Gastrocnemius medialis (tissue), 4 donors: ENCODE results near the gene RFFL.
A peak's percentile ranks its signal among the peaks of the same experiment; 100 is the strongest.

Source experiments
- POLR2A ChIP-seq, 2 donors: fragments of 450-650 bp; IDR thresholded peaks; one replicate each; pipeline ENCODE4 v1.6.1; 2017; ENCODE audit warnings: antibody characterized with exemption in 2 of 2, mild to moderate bottlenecking in 2 of 2, moderate library complexity in 2 of 2
- TF ChIP-seq, protein P1 (sequence below), 5 experiments: fragments of 450-650 bp in 3 of 5; fragments of 200-600 bp in 2 of 5; sonication (generic) in 2 of 5; IDR thresholded peaks in 4 of 5; conservative IDR thresholded peaks in 1 of 5; 1 replicate in 4 of 5; 2 replicates in 1 of 5; pipeline ENCODE4 v1.5.1; 2016 to 2019; ENCODE audit warnings: antibody characterized with exemption in 5 of 5, mild to moderate bottlenecking in 3 of 5, moderate library complexity in 3 of 5

DNA sequence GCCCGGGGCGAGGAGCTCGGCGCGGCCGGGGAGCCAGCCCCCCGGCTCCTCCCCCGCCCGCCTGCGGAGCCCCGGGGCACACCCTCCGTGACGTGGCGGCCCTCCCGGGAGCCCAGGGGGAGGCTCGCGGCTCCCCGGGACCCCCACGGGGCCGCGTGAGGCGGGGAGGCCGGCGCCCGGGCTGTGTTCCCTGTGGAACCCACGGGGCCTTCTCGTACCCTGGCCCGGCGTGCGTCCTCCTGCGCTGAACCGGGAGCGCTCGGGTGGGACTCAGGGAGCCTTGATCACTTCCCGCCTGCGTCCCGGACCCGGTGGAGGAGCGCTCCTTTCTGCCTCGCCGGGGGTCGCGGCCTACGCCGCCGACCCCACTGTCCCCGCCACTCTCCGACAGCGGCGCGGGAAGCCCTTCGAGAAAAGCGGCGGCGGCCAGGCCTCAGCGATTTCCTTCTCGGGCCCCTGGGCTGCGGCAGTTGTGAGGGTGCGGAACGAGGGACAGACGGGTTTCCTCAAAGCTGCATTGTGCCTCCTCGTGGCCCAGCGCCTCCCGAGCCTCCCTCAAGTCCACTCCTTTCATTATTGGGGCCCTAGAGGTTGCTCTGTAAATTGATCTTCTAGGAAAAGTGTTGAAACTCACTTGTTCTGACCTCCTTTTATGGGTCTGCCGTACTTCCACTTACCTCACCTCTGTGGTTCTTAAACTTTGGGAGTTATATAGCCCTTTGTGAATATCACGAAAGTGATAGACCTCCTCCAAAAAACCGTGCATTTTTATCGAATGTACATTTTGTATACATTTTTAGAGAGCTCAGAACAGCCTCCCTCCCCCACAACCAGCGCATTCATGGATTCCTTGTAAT lies 82.6 kb downstream of the RFFL start:
- TF ChIP-seq, protein P1, sequence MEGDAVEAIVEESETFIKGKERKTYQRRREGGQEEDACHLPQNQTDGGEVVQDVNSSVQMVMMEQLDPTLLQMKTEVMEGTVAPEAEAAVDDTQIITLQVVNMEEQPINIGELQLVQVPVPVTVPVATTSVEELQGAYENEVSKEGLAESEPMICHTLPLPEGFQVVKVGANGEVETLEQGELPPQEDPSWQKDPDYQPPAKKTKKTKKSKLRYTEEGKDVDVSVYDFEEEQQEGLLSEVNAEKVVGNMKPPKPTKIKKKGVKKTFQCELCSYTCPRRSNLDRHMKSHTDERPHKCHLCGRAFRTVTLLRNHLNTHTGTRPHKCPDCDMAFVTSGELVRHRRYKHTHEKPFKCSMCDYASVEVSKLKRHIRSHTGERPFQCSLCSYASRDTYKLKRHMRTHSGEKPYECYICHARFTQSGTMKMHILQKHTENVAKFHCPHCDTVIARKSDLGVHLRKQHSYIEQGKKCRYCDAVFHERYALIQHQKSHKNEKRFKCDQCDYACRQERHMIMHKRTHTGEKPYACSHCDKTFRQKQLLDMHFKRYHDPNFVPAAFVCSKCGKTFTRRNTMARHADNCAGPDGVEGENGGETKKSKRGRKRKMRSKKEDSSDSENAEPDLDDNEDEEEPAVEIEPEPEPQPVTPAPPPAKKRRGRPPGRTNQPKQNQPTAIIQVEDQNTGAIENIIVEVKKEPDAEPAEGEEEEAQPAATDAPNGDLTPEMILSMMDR (IDR thresholded peaks at IDR 0.05 in 4 of 5, conservative IDR thresholded peaks at IDR 0.05 in 1 of 5): peak in 1 of 5 experiments; percentile 30
- TF ChIP-seq POLR2A (IDR thresholded peaks at IDR 0.05): no peak
